Colonic mucosa (tissue), 4 donors: ENCODE data around the gene PIEZO2. TPM values are rescaled to one million over a fixed set of nuclear protein-coding genes. Genes with fewer than 3 reads are reported as not detected.

Source experiments
- DNase-seq: peaks from one replicate; pipeline ENCODE4 v3.0.0-alpha.2; 2020
- H3K27ac ChIP-seq: fragments of 200-600 bp; one replicate; pipeline ENCODE4 v1.8.0; 2021
- H3K27me3 ChIP-seq: fragments of 200-600 bp; one replicate; pipeline ENCODE4 v1.8.0; 2021
- H3K36me3 ChIP-seq: fragments of 200-600 bp; one replicate; pipeline ENCODE4 v1.8.0; 2021
- H3K4me1 ChIP-seq: fragments of 200-600 bp; one replicate; pipeline ENCODE4 v1.8.0; 2021; ENCODE audit warnings: mild to moderate bottlenecking
- H3K4me3 ChIP-seq: fragments of 200-600 bp; one replicate; pipeline ENCODE4 v1.8.0; 2021
- H3K9ac ChIP-seq, 2 donors: one replicate each; pipeline ENCODE4 v1.7.0; 2013; ENCODE audit warnings: control low read depth in 2 of 2, low read depth in 2 of 2, low read length in 2 of 2
- H3K9me3 ChIP-seq: fragments of 200-600 bp; one replicate; pipeline ENCODE4 v1.8.0; 2021
- intact Hi-C: fragments of 100-400 bp; cut with DNase I; formaldehyde crosslinking; loops from one replicate; pipeline ENCODE4 v1.14.1; 2022
- total RNA-seq, 2 donors: library from RNA; stranded (reverse); fragmentation: NEBNext Ultra II Directional in 1 of 2; extraction: Animal tissue kit (Norgen Biotek cat#: 25700) in 1 of 2; gene quantifications; one replicate each; pipeline ENCODE4 v1.2.1, GENCODE V29; 2021
- TF ChIP-seq, protein P1 (sequence below): fragments of 200-600 bp; IDR thresholded peaks from one replicate; pipeline ENCODE4 v1.8.0; 2022; ENCODE audit warnings: antibody characterized with exemption, mild to moderate bottlenecking
- donor health status: healthy.
- donor health status: DM: no; HTN: no; CAD: no.
- donor health status: DM: no; HTN: no; CAD: no.

Gene PIEZO2
- total RNA-seq, 2 donors from 2014 or later, result 0.79 to 4.0 TPM

GRCh38 chr18:10877987-10878386 is 271.4 kb downstream of the PIEZO2 start:
- intact Hi-C loops, result no loop called here
- H3K27ac ChIP-seq, result no peak overlapping the region
- H3K4me3 ChIP-seq, result no peak overlapping the region
- no peaks in the 10 kb centered on the region for H3K27me3 ChIP-seq
- TF ChIP-seq, protein P1, sequence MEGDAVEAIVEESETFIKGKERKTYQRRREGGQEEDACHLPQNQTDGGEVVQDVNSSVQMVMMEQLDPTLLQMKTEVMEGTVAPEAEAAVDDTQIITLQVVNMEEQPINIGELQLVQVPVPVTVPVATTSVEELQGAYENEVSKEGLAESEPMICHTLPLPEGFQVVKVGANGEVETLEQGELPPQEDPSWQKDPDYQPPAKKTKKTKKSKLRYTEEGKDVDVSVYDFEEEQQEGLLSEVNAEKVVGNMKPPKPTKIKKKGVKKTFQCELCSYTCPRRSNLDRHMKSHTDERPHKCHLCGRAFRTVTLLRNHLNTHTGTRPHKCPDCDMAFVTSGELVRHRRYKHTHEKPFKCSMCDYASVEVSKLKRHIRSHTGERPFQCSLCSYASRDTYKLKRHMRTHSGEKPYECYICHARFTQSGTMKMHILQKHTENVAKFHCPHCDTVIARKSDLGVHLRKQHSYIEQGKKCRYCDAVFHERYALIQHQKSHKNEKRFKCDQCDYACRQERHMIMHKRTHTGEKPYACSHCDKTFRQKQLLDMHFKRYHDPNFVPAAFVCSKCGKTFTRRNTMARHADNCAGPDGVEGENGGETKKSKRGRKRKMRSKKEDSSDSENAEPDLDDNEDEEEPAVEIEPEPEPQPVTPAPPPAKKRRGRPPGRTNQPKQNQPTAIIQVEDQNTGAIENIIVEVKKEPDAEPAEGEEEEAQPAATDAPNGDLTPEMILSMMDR, result no peak
- H3K4me1 ChIP-seq, result no peaks in the 10 kb centered on the region
- H3K36me3 ChIP-seq, result no peaks in the 10 kb centered on the region
- DNase-seq, result no peak
- no peaks in the 10 kb centered on the region for H3K9me3 ChIP-seq
- no peak overlapping the region for H3K9ac ChIP-seq

DNA sequence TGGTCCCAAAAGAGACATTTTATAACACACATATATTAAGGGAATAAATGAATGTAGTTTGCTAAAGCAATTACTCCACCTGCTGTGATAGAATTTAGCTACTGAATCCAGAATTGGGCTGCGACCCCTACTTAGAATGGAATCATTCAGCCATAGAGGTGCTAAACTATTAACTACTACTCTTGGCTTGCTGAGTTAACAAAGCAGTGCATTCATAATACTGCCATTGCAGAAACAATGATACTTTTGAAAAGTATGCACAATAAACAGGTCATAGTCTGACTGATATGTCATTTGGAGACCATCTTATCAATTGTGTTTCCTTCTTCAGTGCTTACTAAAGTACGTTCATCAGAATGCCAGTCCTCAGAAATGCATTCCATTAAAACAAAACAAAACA is 273.6 kb downstream of the PIEZO2 start:
- TF ChIP-seq, protein P1, result no peak
- Histone ChIP-seq H3K27me3 (no peaks in the 10 kb centered on the region), H3K36me3 (no peaks in the 10 kb centered on the region), H3K4me1 (no peaks in the 10 kb centered on the region), H3K4me3 (no peak overlapping the region), H3K9me3 (no peaks in the 10 kb centered on the region), H3K9ac (no peak overlapping the region), H3K27ac (no peak overlapping the region)
- DNase-seq, result no peak
- intact Hi-C loops, result no loop called here

DNA sequence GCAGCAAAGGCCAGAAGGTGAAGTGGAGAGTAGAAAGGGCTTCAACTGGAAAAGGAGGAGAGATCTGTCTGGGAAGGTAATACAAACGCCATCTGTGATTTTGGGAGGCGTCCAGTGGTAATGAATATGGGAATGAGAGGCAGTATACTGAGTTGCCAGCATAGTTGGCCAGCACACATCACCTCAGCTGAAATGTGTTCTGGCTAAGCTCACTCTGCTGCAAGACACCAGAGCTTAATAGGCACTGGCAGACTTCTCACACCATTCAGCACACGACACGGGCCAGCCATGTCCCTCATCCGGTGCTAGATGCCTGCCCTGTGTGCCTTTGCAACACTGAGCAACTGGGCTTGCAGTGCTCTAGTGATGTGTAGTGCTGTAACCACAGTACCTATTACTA is 277.1 kb downstream of the PIEZO2 start:
- DNase-seq, result no peak
- TF ChIP-seq, protein P1, result no peak
- H3K4me3 ChIP-seq, result no peak overlapping the region
- H3K4me1 ChIP-seq, result no peaks in the 10 kb centered on the region
- H3K27ac ChIP-seq, result no peak overlapping the region
- no peaks in the 10 kb centered on the region for H3K36me3 ChIP-seq
- no peaks in the 10 kb centered on the region for H3K27me3 ChIP-seq
- H3K9ac ChIP-seq, result no peak overlapping the region
- intact Hi-C loops, result no loop called here
- no peaks in the 10 kb centered on the region for H3K9me3 ChIP-seq

- intact Hi-C loops, result no loop called here
Measured at GRCh38 chr18:10864722-10865121, 284.6 kb downstream of the PIEZO2 start.

GRCh38 chr18:10863026-10863425 is 286.3 kb downstream of the PIEZO2 start:
- H3K36me3 ChIP-seq, result no peaks in the 10 kb centered on the region
- H3K4me1 ChIP-seq, result no peaks in the 10 kb centered on the region
- intact Hi-C loops, result no loop called here
- H3K9me3 ChIP-seq, result no peaks in the 10 kb centered on the region
- DNase-seq, result no peak
- no peak overlapping the region for H3K9ac ChIP-seq
- no peaks in the 10 kb centered on the region for H3K27me3 ChIP-seq
- H3K27ac ChIP-seq, result no peak overlapping the region
- TF ChIP-seq, protein P1, result no peak
- H3K4me3 ChIP-seq, result no peak overlapping the region

More at GRCh38 chr18:10864722-10865121, 284.6 kb downstream of the PIEZO2 start:
- no peak for DNase-seq
- Histone ChIP-seq H3K27me3 (no peaks in the 10 kb centered on the region), H3K9ac (no peak overlapping the region), H3K9me3 (no peaks in the 10 kb centered on the region), H3K4me1 (no peaks in the 10 kb centered on the region), H3K27ac (no peak overlapping the region), H3K36me3 (no peaks in the 10 kb centered on the region), H3K4me3 (no peak overlapping the region)
- TF ChIP-seq, protein P1, result no peak

GRCh38 chr18:10860928-10861327 is 288.4 kb downstream of the PIEZO2 start:
- H3K27ac ChIP-seq, result no peak overlapping the region
- intact Hi-C loops, result no loop called here
- no peak for DNase-seq

More at GRCh38 chr18:10860928-10861327, 288.4 kb downstream of the PIEZO2 start:
- Histone ChIP-seq H3K36me3 (no peaks in the 10 kb centered on the region), H3K27me3 (no peaks in the 10 kb centered on the region), H3K4me3 (no peak overlapping the region), H3K9me3 (no peaks in the 10 kb centered on the region), H3K4me1 (no peaks in the 10 kb centered on the region), H3K9ac (no peak overlapping the region)
- TF ChIP-seq, protein P1, result no peak
